Measurements from ENCODE around the gene PPP1CA.

PPP1CA gene

GRCh38 chr11:67390947-67391303 is 10.7 kb downstream of the PPP1CA start:
- Mint-ChIP-seq H3K27me3 (no peaks in the 10 kb centered on the region), H3K27ac (ENCODE audit: low read depth) (no peak overlapping the region), H3K4me3 (peak overlapping the region; percentile 85), H3K36me3 (ENCODE audit: insufficient read depth) (peaks cover 9% of the 10 kb centered on the region), H3K4me1 (peaks cover 44% of the 10 kb centered on the region), H3K9me3 (no peaks in the 10 kb centered on the region)
- DNase-seq (ENCODE audit: low spot score in 2 of 2) (no peak), ATAC-seq (replicated peaks; ENCODE audit: extremely low read depth, poor library complexity, severe bottlenecking) (no peak)

DNA sequence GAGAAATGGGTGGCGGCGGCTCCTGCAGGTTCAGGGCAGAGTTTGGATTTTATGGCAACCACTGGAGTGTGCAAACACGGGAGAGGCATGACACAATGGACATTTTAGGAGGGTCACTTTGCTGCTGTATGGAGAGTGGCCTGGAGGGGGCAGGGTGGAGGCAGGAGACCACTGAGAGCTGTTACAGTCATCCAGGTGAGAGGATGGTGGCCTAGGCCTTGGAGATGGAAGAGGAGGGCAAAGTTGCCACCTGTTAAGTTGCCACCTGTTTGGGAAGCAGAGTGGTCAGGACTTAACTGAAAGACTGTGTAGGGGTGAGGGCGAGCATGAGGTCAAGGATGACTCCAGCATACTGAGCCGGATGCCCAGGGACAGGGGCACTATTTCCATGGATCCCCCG is 12.2 kb downstream of the PPP1CA start:
- H3K36me3 Mint-ChIP-seq (ENCODE audit: insufficient read depth), result peaks cover 12% of the 10 kb centered on the region
- no peak for ATAC-seq (replicated peaks; ENCODE audit: extremely low read depth, poor library complexity, severe bottlenecking)
- peaks cover 44% of the 10 kb centered on the region for H3K4me1 Mint-ChIP-seq
- no peaks in the 10 kb centered on the region for H3K9me3 Mint-ChIP-seq
- peak overlapping the region; percentile 69 for H3K4me3 Mint-ChIP-seq
- DNase-seq (ENCODE audit: low spot score in 2 of 2), result no peak
- no peaks in the 10 kb centered on the region for H3K27me3 Mint-ChIP-seq
- H3K27ac Mint-ChIP-seq (ENCODE audit: low read depth), result peak overlapping the region; percentile 30

GRCh38 chr11:67387518-67387917 is 14.1 kb downstream of the PPP1CA start:
- Mint-ChIP-seq H3K27ac (ENCODE audit: low read depth) (peak overlapping the region; percentile 49), H3K36me3 (ENCODE audit: insufficient read depth) (peaks cover 9% of the 10 kb centered on the region), H3K4me3 (no peak overlapping the region), H3K4me1 (peaks cover 33% of the 10 kb centered on the region), H3K27me3 (no peaks in the 10 kb centered on the region), H3K9me3 (no peaks in the 10 kb centered on the region)
- DNase-seq (ENCODE audit: low spot score in 2 of 2), result no peak
- no peak for ATAC-seq (replicated peaks; ENCODE audit: extremely low read depth, poor library complexity, severe bottlenecking)

- Mint-ChIP-seq H3K4me3 (no peak overlapping the region), H3K9me3 (no peaks in the 10 kb centered on the region), H3K4me1 (peaks cover 33% of the 10 kb centered on the region), H3K36me3 (ENCODE audit: insufficient read depth) (peaks cover 11% of the 10 kb centered on the region), H3K27ac (ENCODE audit: low read depth) (peak overlapping the region; percentile 49), H3K27me3 (no peaks in the 10 kb centered on the region)
- ATAC-seq (replicated peaks; ENCODE audit: extremely low read depth, poor library complexity, severe bottlenecking) (no peak), DNase-seq (ENCODE audit: low spot score in 2 of 2) (no peak)
Measured at GRCh38 chr11:67387069-67387468, 14.6 kb downstream of the PPP1CA start.

GRCh38 chr11:67384851-67385366 is 16.7 kb downstream of the PPP1CA start:
- Mint-ChIP-seq H3K27me3 (no peaks in the 10 kb centered on the region), H3K9me3 (no peaks in the 10 kb centered on the region), H3K36me3 (ENCODE audit: insufficient read depth) (peaks cover 4% of the 10 kb centered on the region), H3K4me3 (no peak overlapping the region), H3K27ac (ENCODE audit: low read depth) (no peak overlapping the region), H3K4me1 (peaks cover 33% of the 10 kb centered on the region)
- DNase-seq (ENCODE audit: low spot score in 2 of 2), result no peak
- no peak for ATAC-seq (replicated peaks; ENCODE audit: extremely low read depth, poor library complexity, severe bottlenecking)

GRCh38 chr11:67382276-67383136 is 19.2 kb downstream of the PPP1CA start:
- Mint-ChIP-seq H3K27ac (ENCODE audit: low read depth) (peak overlapping the region; percentile 2), H3K27me3 (no peaks in the 10 kb centered on the region), H3K4me3 (no peak overlapping the region), H3K4me1 (peaks cover 21% of the 10 kb centered on the region), H3K9me3 (no peaks in the 10 kb centered on the region), H3K36me3 (ENCODE audit: insufficient read depth) (peaks cover 4% of the 10 kb centered on the region)
- ATAC-seq (replicated peaks; ENCODE audit: extremely low read depth, poor library complexity, severe bottlenecking), result peak; percentile 80
- peak; percentile 77 to 85 for DNase-seq (ENCODE audit: low spot score in 2 of 2)

DNA sequence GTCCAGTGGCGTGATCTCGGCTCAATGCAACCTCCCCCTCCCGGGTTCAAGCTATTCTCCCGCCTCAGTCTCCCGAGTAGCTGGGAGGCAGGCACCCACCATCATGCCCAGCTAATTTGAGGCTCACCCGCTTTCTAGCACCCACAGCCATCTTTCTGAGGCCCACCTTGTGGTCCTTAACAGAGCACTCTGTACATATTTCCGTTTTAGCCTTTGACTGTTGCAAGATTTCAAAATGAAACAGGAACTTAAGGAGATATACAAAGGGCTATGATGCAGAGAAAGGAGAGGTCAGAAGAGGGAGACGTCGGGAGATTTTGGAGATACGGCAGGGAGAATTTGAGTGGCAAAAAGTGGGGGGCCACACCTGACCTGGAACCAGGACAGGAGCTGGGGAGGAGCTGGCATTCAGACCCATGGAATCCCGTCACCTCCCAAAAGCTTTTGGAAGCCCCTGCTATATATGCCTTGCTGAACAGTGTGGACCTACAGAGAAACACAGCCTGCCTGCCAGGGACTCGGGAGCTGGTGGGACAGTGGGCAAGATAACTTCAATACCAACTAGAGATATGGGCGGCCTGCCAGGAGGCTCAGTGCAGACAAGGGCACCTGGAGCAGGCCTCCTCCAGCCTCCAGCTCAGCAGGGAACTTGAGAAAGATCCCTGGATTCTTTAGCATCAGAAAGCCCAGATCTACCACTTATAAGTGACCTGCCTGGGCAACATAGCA is 20.2 kb downstream of the PPP1CA start:
- H3K36me3 Mint-ChIP-seq (ENCODE audit: insufficient read depth), result peaks cover 4% of the 10 kb centered on the region
- no peak for DNase-seq (ENCODE audit: low spot score in 2 of 2)
- H3K4me3 Mint-ChIP-seq, result no peak overlapping the region
- H3K4me1 Mint-ChIP-seq, result peaks cover 18% of the 10 kb centered on the region
- peak overlapping the region; percentile 12 for H3K27ac Mint-ChIP-seq (ENCODE audit: low read depth)
- ATAC-seq (replicated peaks; ENCODE audit: extremely low read depth, poor library complexity, severe bottlenecking), result no peak
- no peaks in the 10 kb centered on the region for H3K27me3 Mint-ChIP-seq
- H3K9me3 Mint-ChIP-seq, result no peaks in the 10 kb centered on the region

DNA sequence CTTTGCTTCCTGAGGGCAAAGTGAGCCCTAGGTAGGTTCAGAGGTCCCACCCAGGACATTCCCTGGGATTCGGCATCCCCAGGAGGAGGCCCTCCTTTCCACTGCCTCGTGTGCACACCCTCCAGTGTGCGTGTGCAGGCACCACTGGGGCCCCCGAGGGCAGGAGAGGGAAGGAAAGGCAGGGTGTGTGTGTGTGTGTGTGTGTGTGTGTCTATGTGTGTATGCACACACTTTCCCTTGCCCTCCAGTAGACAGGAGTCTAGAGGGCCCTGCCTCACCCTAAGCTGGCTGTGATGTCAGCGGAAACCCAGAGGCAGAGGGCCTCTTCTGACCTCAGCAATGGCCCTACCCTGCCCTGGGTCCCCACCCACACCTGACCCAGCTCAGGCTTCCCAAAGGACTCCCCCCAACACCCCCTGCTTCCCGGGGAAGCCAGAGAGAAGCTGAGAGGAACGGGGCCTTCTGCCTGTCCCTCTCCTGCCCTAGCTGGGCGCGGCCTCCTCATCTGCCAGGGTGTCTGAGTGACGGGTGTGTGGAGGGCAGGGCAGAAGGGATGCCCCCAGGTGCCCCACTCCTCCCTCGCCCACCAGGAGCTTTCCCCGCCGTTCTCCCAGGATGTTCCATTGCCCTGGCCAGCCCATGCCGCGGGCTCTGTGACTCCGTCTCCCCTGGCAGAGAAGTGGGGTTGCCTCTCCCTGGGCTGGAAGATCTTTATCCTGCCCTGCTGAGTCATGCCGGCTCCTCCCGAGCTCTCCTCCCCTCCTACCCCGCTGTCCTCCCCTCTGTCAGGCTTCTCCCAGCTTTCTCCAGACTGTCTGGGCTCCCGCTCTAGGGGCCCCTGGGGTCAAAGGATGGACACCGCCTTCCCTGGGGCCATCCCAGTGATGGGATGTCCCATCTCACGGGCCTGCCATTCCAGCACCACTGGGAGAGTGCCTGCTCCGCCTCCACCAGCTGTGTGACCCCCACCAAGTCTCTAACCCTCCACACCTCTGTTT is 22.3 kb downstream of the PPP1CA start:
- ATAC-seq (replicated peaks; ENCODE audit: extremely low read depth, poor library complexity, severe bottlenecking), result no peak
- Mint-ChIP-seq H3K4me3 (no peak overlapping the region), H3K27ac (ENCODE audit: low read depth) (no peak overlapping the region), H3K27me3 (no peaks in the 10 kb centered on the region), H3K9me3 (no peaks in the 10 kb centered on the region), H3K4me1 (peaks cover 21% of the 10 kb centered on the region), H3K36me3 (ENCODE audit: insufficient read depth) (peaks cover 2% of the 10 kb centered on the region)
- no peak for DNase-seq (ENCODE audit: low spot score in 2 of 2)

DNA sequence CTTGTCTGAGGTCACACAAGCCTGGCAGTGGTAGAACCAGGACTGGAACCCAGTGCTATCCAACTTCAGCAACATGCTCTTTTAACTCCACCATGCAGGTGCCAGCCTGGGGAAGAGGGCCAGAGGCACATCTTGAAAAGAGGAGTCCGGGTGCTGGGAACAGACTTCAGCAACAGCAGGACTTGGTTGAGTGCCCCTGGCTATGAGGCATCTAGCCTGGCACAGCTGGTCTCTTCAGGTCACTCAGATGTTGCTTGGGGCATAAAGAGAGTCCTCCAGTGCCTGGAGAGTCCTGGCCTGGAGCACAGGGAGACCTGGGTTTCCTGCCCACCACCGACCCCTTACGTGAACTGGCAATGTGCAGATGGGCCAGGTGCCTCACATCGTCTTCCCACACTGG is 23.1 kb downstream of the PPP1CA start:
- Mint-ChIP-seq H3K4me1 (peaks cover 27% of the 10 kb centered on the region), H3K4me3 (no peak overlapping the region), H3K27me3 (no peaks in the 10 kb centered on the region), H3K27ac (ENCODE audit: low read depth) (no peak overlapping the region), H3K9me3 (no peaks in the 10 kb centered on the region), H3K36me3 (ENCODE audit: insufficient read depth) (peaks cover 4% of the 10 kb centered on the region)
- no peak for ATAC-seq (replicated peaks; ENCODE audit: extremely low read depth, poor library complexity, severe bottlenecking)
- no peak for DNase-seq (ENCODE audit: low spot score in 2 of 2)

- peaks cover 21% of the 10 kb centered on the region for H3K4me1 Mint-ChIP-seq
- no peak overlapping the region for H3K4me3 Mint-ChIP-seq
- peak overlapping the region; percentile 49 for H3K27ac Mint-ChIP-seq (ENCODE audit: low read depth)
- no peak for ATAC-seq (replicated peaks; ENCODE audit: extremely low read depth, poor library complexity, severe bottlenecking)
- no peaks in the 10 kb centered on the region for H3K9me3 Mint-ChIP-seq
- DNase-seq (ENCODE audit: low spot score in 2 of 2), result no peak
- peaks cover 4% of the 10 kb centered on the region for H3K36me3 Mint-ChIP-seq (ENCODE audit: insufficient read depth)
- H3K27me3 Mint-ChIP-seq, result no peaks in the 10 kb centered on the region
Measured at GRCh38 chr11:67376873-67377808, 24.5 kb downstream of the PPP1CA start.

GRCh38 chr11:67376063-67376820 is 25.4 kb downstream of the PPP1CA start:
- no peaks in the 10 kb centered on the region for H3K9me3 Mint-ChIP-seq
- ATAC-seq (replicated peaks; ENCODE audit: extremely low read depth, poor library complexity, severe bottlenecking), result no peak
- peak overlapping the region; percentile 38 for H3K4me3 Mint-ChIP-seq
- peaks cover 7% of the 10 kb centered on the region for H3K36me3 Mint-ChIP-seq (ENCODE audit: insufficient read depth)
- no peak for DNase-seq (ENCODE audit: low spot score in 2 of 2)
- no peaks in the 10 kb centered on the region for H3K27me3 Mint-ChIP-seq
- peak overlapping the region; percentile 49 for H3K27ac Mint-ChIP-seq (ENCODE audit: low read depth)
- H3K4me1 Mint-ChIP-seq, result peaks cover 26% of the 10 kb centered on the region
